HEK293 (cell line): Measurements from ENCODE around the gene KLHL40.

Source experiments
- CTCF ChIA-PET: fragments of 350-600 bp; formaldehyde crosslinking; extraction: SDS; loops from one replicate; lab custom pipeline; 2021; ENCODE audit warnings: antibody characterized with exemption; lab: Yijun Ruan, JAX
- POLR2A ChIA-PET: fragments of 300-600 bp; formaldehyde crosslinking; extraction: SDS; loops from one replicate; lab custom pipeline; 2020; ENCODE audit warnings: antibody characterized with exemption, inconsistent platforms; lab: Yijun Ruan, JAX
- H3K27ac ChIP-seq: fragments of 200-500 bp; sonication (Bioruptor generic); 2 replicates; pipeline ENCODE4 v1.5.1; 2014; ENCODE audit warnings: low read depth, low read length, control low read depth, inconsistent platforms; ENCODE audit errors: extremely low read depth
- H3K36me3 ChIP-seq, 2 experiments: fragments of 200-500 bp in 1 of 2; sonication (Bioruptor generic) in 1 of 2; 1 replicate in 1 of 2; 2 replicates in 1 of 2; pipeline ENCODE4 v1.5.1; 2014 to 2017; ENCODE audit warnings: inconsistent platforms in 2 of 2, low read length in 2 of 2; ENCODE audit not compliant: control insufficient read depth in 2 of 2, insufficient read depth in 1 of 2
- H3K4me1 ChIP-seq: fragments of 200-500 bp; sonication (Bioruptor generic); 2 replicates; pipeline ENCODE4 v1.5.1; 2014; ENCODE audit warnings: mild to moderate bottlenecking, low read length, inconsistent platforms; ENCODE audit not compliant: control insufficient read depth, insufficient read depth
- H3K4me3 ChIP-seq: 2 replicates; pipeline ENCODE4 v1.5.1; 2011; ENCODE audit warnings: low read depth, mild to moderate bottlenecking, control low read depth, low read length, moderate library complexity
- H3K9me3 ChIP-seq: fragments of 200-500 bp; sonication (Bioruptor generic); 2 replicates; pipeline ENCODE4 v1.5.1; 2014; ENCODE audit warnings: low read depth, low read length, inconsistent platforms; ENCODE audit not compliant: control insufficient read depth, insufficient read depth
- HIC1 ChIP-seq: fragments of 450-650 bp; formaldehyde crosslinking; IDR thresholded peaks from 2 replicates; pipeline ENCODE4 v1.5.1; 2016; ENCODE audit warnings: missing biosample characterization, missing genetic modification characterization
- HOXA7 ChIP-seq: sonication (generic); formaldehyde crosslinking; IDR thresholded peaks from 2 replicates; pipeline ENCODE4 v1.8.1; 2022; ENCODE audit warnings: missing genetic modification reagents, borderline replicate concordance
- KLF1 ChIP-seq: fragments of 450-650 bp; formaldehyde crosslinking; IDR thresholded peaks from 2 replicates; pipeline ENCODE4 v1.5.1; 2016; ENCODE audit warnings: missing biosample characterization, missing genetic modification characterization
- KLF10 ChIP-seq: fragments of 450-650 bp; IDR thresholded peaks from 2 replicates; pipeline ENCODE4 v1.5.1; 2018; ENCODE audit warnings: missing biosample characterization, mild to moderate bottlenecking, missing genetic modification characterization
- PATZ1 ChIP-seq: fragments of 450-650 bp; formaldehyde crosslinking; IDR thresholded peaks from 2 replicates; pipeline ENCODE4 v1.5.1; 2016; ENCODE audit warnings: missing biosample characterization, missing genetic modification characterization
- TSHZ1 ChIP-seq: fragments of 450-650 bp; formaldehyde crosslinking; IDR thresholded peaks from 2 replicates; pipeline ENCODE4 v1.5.1; 2016; ENCODE audit warnings: missing biosample characterization, missing genetic modification characterization, borderline replicate concordance
- ZBTB1 ChIP-seq: fragments of 450-650 bp; formaldehyde crosslinking; IDR thresholded peaks from 2 replicates; pipeline ENCODE4 v1.5.1; 2016; ENCODE audit warnings: missing biosample characterization, missing genetic modification characterization
- ZFHX2 ChIP-seq: fragments of 450-650 bp; formaldehyde crosslinking; conservative IDR thresholded peaks from 2 replicates; pipeline ENCODE4 v1.5.1; 2016; ENCODE audit warnings: missing biosample characterization, missing genetic modification characterization
- ZIC2 ChIP-seq: fragments of 450-650 bp; formaldehyde crosslinking; IDR thresholded peaks from 2 replicates; pipeline ENCODE4 v1.5.1; 2016; ENCODE audit warnings: missing biosample characterization, missing genetic modification characterization
- ZNF211 ChIP-seq: fragments of 450-650 bp; formaldehyde crosslinking; IDR thresholded peaks from 2 replicates; pipeline ENCODE4 v1.5.1; 2016; ENCODE audit warnings: low read depth, missing biosample characterization, missing genetic modification characterization
- ZNF23 ChIP-seq: fragments of 450-650 bp; formaldehyde crosslinking; IDR thresholded peaks from 2 replicates; pipeline ENCODE4 v1.5.1; 2016; ENCODE audit warnings: missing biosample characterization, missing genetic modification characterization, borderline replicate concordance
- ZNF416 ChIP-seq: fragments of 450-650 bp; formaldehyde crosslinking; IDR thresholded peaks from 2 replicates; pipeline ENCODE4 v1.5.1; 2016; ENCODE audit warnings: missing biosample characterization, missing genetic modification characterization
- ZNF518A ChIP-seq: fragments of 450-650 bp; formaldehyde crosslinking; conservative IDR thresholded peaks from 2 replicates; pipeline ENCODE4 v1.5.1; 2016; ENCODE audit warnings: low read depth, missing biosample characterization, missing genetic modification characterization
- ZNF596 ChIP-seq: fragments of 450-650 bp; IDR thresholded peaks from 2 replicates; pipeline ENCODE4 v1.5.0; 2018; ENCODE audit warnings: missing biosample characterization, mild to moderate bottlenecking, missing genetic modification characterization, moderate library complexity
- ZNF600 ChIP-seq: fragments of 450-650 bp; formaldehyde crosslinking; IDR thresholded peaks from 2 replicates; pipeline ENCODE4 v1.5.1; 2016; ENCODE audit warnings: missing biosample characterization, missing genetic modification characterization
- ZNF664 ChIP-seq: fragments of 450-650 bp; formaldehyde crosslinking; IDR thresholded peaks from 2 replicates; pipeline ENCODE4 v1.5.1; 2016; ENCODE audit warnings: missing biosample characterization, missing genetic modification characterization
- ZNF747 ChIP-seq: fragments of 450-650 bp; formaldehyde crosslinking; IDR thresholded peaks from 2 replicates; pipeline ENCODE4 v1.5.1; 2016; ENCODE audit warnings: missing biosample characterization, missing genetic modification characterization
- ZSCAN30 ChIP-seq: fragments of 450-650 bp; IDR thresholded peaks from 2 replicates; pipeline ENCODE4 v1.5.1; 2018; ENCODE audit warnings: missing biosample characterization, mild to moderate bottlenecking, missing genetic modification characterization, moderate library complexity

Gene KLHL40

GRCh38 chr3:42712344-42712648 lies 27.0 kb downstream of the KLHL40 start:
- Histone ChIP-seq H3K4me1 (no peaks in the 10 kb centered on the region), H3K4me3 (no peak overlapping the region), H3K27ac (no peak overlapping the region), H3K36me3 (no peaks in the 10 kb centered on the region), H3K9me3 (no peaks in the 10 kb centered on the region)
- POLR2A ChIA-PET: interaction anchor here (0.5 kb wide), 1 partner anchor 67 kb away, joined by 3 read pairs; no protein-coding TSS in a partner anchor
- no peak for TF ChIP-seq PATZ1
- no peak for TF ChIP-seq KLF1 (tag by site-specific recombination)
- no peak for TF ChIP-seq ZNF596 (tag by site-specific recombination)
- no peak for TF ChIP-seq HIC1 (tag by site-specific recombination)
- no peak for TF ChIP-seq ZNF23 (tag by site-specific recombination)
- no peak for TF ChIP-seq KLF10 (tag by site-specific recombination)
- TF ChIP-seq ZFHX2 (tag by site-specific recombination): no peak
- no peak for TF ChIP-seq ZNF211 (tag by site-specific recombination)
- no peak for TF ChIP-seq ZBTB1 (tag by site-specific recombination)
- no peak for TF ChIP-seq ZNF600 (tag by site-specific recombination)
- CTCF ChIA-PET: interaction anchor here (0.8 kb wide), 1 partner anchor 32 kb away, joined by 6 read pairs; no protein-coding TSS in a partner anchor

GRCh38 chr3:42712688-42713372 lies 27.5 kb downstream of the KLHL40 start:
- Histone ChIP-seq H3K9me3 (no peaks in the 10 kb centered on the region), H3K27ac (no peak overlapping the region), H3K4me3 (no peak overlapping the region), H3K36me3 (no peaks in the 10 kb centered on the region), H3K4me1 (no peaks in the 10 kb centered on the region)
- ChIA-PET CTCF (interaction anchor here (0.8 kb wide), 1 partner anchor 32 kb away, joined by 6 read pairs; no protein-coding TSS in a partner anchor), POLR2A (interaction anchor here (0.5 kb wide), 2 partner anchors 29 to 66 kb away, joined by 3 to 5 read pairs; no protein-coding TSS in a partner anchor)
- TF ChIP-seq ZIC2 (tag by site-specific recombination) (peak; percentile 45), ZSCAN30 (no peak)

GRCh38 chr3:42713747-42714146 lies 28.4 kb downstream of the KLHL40 start:
- POLR2A ChIA-PET: interaction anchor here (0.5 kb wide), 1 partner anchor 30 kb away, joined by 5 read pairs; no protein-coding TSS in a partner anchor
- H3K27ac ChIP-seq: no peak overlapping the region
- no peak overlapping the region for H3K4me3 ChIP-seq
- H3K9me3 ChIP-seq: no peaks in the 10 kb centered on the region
- CTCF ChIA-PET: interaction anchor here (1.2 kb wide), 1 partner anchor 31 kb away, joined by 4 read pairs; no protein-coding TSS in a partner anchor
- H3K36me3 ChIP-seq: no peaks in the 10 kb centered on the region
- no peaks in the 10 kb centered on the region for H3K4me1 ChIP-seq
- TF ChIP-seq ZNF747: no peak
- TF ChIP-seq ZNF416 (tag by site-specific recombination): no peak
- TF ChIP-seq TSHZ1 (tag by site-specific recombination): no peak
- TF ChIP-seq HOXA7 (CRISPR knock-in tag): no peak
- no peak for TF ChIP-seq ZFHX2 (tag by site-specific recombination)
- TF ChIP-seq ZNF664 (tag by site-specific recombination): no peak
- TF ChIP-seq ZNF518A (tag by site-specific recombination): no peak
